ENCODE data around the gene DIP2C.

DNA sequence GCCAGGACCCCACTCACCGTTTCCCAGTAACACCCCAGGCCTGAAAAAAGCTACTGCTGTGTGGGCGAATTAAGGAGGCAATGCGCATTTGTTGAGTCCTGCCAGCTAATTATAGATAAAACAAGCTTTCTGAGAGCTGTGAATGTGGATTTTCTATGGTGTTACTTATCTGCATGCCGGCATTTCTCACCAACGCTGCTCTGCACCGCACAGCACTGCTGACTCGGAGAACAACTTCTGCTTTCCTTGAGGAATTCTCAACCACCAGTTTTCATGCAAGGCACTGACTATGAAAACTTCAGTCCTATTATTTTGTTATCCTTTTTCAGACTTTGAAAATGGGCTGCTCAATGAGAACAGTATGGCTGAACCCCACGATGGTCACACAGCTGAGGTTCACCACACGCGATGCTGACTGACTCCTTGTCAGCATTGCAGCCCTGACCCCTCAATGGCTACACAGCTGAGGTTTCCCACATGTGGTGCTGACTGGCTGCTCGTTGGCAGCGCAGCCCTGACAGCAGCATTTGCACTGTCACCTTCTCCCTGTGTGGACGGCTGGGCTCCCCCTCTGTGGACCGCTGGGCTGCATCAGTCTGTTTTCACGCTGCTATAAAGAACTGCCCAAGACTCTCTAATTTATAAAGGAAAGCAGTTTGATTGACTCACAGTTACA, 190.6 kb downstream of the DIP2C start:
- TF ChIP-seq, protein P1, sequence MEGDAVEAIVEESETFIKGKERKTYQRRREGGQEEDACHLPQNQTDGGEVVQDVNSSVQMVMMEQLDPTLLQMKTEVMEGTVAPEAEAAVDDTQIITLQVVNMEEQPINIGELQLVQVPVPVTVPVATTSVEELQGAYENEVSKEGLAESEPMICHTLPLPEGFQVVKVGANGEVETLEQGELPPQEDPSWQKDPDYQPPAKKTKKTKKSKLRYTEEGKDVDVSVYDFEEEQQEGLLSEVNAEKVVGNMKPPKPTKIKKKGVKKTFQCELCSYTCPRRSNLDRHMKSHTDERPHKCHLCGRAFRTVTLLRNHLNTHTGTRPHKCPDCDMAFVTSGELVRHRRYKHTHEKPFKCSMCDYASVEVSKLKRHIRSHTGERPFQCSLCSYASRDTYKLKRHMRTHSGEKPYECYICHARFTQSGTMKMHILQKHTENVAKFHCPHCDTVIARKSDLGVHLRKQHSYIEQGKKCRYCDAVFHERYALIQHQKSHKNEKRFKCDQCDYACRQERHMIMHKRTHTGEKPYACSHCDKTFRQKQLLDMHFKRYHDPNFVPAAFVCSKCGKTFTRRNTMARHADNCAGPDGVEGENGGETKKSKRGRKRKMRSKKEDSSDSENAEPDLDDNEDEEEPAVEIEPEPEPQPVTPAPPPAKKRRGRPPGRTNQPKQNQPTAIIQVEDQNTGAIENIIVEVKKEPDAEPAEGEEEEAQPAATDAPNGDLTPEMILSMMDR (IDR thresholded peaks at IDR 0.05), result no peak
- no peak for TF ChIP-seq POLR2A (IDR thresholded peaks at IDR 0.05)
